ENCODE data around the gene NSUN4. TPM values are rescaled to one million over a fixed set of nuclear protein-coding genes. Genes with fewer than 3 reads are reported as not detected.

The NSUN4 gene
- total RNA-seq, 4 donors from 2014 or later, result 11.4 to 24.5 (median 18.4) TPM

DNA sequence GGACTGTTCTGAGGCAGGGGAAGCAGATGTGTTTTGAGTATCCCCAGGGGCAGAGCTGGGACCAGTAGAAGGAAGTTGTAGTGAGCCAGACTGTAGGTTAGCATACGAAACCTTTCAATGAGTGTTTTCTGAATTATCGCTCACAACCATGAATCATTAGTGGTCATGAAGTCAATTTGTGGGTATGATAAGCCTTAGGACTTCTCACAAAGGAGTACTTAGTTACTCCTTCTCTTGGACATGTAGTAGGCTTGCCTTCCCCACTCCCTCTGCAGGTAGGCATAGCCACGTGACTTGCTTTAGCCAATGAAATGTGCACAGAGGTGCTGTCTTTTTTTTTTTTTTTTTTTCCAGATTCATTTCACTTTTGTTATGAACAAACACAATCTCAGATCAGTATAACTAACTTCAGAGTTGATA lies 29.6 kb downstream of the NSUN4 start:
- 73 to 88% methylated on average over 2 to 3 of the region's 3 CpGs for WGBS, 2 donors (ENCODE audit: low coverage in 1 of 2)
- no peak for TF ChIP-seq EP300 (IDR thresholded peaks at IDR 0.05)
- no peak for TF ChIP-seq POLR2AphosphoS5 (IDR thresholded peaks at IDR 0.05)
- TF ChIP-seq, protein P1, sequence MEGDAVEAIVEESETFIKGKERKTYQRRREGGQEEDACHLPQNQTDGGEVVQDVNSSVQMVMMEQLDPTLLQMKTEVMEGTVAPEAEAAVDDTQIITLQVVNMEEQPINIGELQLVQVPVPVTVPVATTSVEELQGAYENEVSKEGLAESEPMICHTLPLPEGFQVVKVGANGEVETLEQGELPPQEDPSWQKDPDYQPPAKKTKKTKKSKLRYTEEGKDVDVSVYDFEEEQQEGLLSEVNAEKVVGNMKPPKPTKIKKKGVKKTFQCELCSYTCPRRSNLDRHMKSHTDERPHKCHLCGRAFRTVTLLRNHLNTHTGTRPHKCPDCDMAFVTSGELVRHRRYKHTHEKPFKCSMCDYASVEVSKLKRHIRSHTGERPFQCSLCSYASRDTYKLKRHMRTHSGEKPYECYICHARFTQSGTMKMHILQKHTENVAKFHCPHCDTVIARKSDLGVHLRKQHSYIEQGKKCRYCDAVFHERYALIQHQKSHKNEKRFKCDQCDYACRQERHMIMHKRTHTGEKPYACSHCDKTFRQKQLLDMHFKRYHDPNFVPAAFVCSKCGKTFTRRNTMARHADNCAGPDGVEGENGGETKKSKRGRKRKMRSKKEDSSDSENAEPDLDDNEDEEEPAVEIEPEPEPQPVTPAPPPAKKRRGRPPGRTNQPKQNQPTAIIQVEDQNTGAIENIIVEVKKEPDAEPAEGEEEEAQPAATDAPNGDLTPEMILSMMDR (IDR thresholded peaks at IDR 0.05), result no peak
- no peak for TF ChIP-seq POLR2A (IDR thresholded peaks at IDR 0.05)

DNA sequence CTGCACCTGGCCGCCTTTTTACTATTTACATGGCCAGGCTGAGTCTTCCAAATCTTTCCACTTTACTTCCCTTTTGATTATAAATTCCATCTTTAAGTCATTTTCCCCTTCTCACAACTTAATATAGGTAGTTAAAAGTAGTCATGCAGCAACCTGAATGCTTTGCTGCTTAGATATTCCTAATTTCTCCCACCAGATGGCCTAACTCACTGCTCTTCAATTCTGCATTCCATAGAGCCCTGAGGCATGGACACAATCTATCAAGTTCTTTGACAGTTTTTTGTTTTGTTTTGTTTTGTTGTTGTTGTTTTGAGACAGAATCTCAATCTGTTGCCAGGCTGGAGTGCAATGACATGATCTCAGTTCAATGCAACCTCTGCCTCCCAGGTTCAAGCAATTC lies 31.8 kb downstream of the NSUN4 start:
- TF ChIP-seq POLR2A (IDR thresholded peaks at IDR 0.05) (no peak), EP300 (IDR thresholded peaks at IDR 0.05) (no peak), POLR2AphosphoS5 (IDR thresholded peaks at IDR 0.05) (no peak)
- TF ChIP-seq, protein P1 (IDR thresholded peaks at IDR 0.05), result no peak
- Histone ChIP-seq H3K36me3 (peaks cover 0 to 21% of the 10 kb centered on the region in 2 donors), H3K27ac (no peak overlapping the region), H3K4me1 (no peaks in the 10 kb centered on the region), H3K27me3 (no peaks in the 10 kb centered on the region), H3K4me3 (no peak overlapping the region), H3K9me3 (no peaks in the 10 kb centered on the region)
- 89 to 100% methylated on average over 1 of the region's 1 CpG for WGBS, 2 donors (ENCODE audit: low coverage in 1 of 2)
- ATAC-seq, result no peak

More for the DNA sequence above, 29.6 kb downstream of the NSUN4 start:
- Histone ChIP-seq H3K27me3 (no peaks in the 10 kb centered on the region), H3K9me3 (no peaks in the 10 kb centered on the region), H3K4me1 (no peaks in the 10 kb centered on the region), H3K36me3 (peaks cover 0 to 38% of the 10 kb centered on the region in 2 donors), H3K27ac (no peak overlapping the region), H3K4me3 (no peak overlapping the region)
- no peak for ATAC-seq

GRCh38 chr1:46379996-46380395 lies 39.4 kb downstream of the NSUN4 start:
- no peak for TF ChIP-seq POLR2A (IDR thresholded peaks at IDR 0.05)
- TF ChIP-seq, protein P1 (IDR thresholded peaks at IDR 0.05), result no peak
- WGBS, 2 donors (ENCODE audit: low coverage in 1 of 2), result 100% methylated on average over 1 of the region's 1 CpG
- H3K27me3 ChIP-seq, result no peaks in the 10 kb centered on the region
- no peaks in the 10 kb centered on the region for H3K9me3 ChIP-seq
- no peaks in the 10 kb centered on the region for H3K36me3 ChIP-seq
- H3K4me1 ChIP-seq, result no peaks in the 10 kb centered on the region
- no peak for ATAC-seq
- no peak overlapping the region for H3K4me3 ChIP-seq
- H3K27ac ChIP-seq, result no peak overlapping the region

DNA sequence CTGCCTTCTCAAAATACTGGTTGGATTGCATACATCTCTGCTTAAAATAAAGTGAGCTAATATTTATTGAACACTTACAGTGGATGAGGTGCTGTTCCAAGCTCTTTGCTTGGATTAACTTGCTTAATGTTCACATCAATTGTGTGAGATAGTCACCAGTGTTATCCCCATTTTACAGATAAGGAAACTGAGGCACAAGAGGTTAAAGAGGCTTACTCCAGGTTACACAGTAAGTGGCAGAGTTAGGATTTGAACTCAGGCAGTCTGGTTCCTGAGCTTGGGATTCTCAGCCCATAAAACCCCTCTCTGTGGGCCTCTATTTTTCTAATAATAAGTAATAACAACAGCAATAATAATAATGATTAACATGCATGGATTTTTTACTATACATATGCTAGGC lies 39.9 kb downstream of the NSUN4 start:
- no peaks in the 10 kb centered on the region for H3K36me3 ChIP-seq
- TF ChIP-seq, protein P1 (IDR thresholded peaks at IDR 0.05), result no peak
- no peak for TF ChIP-seq EP300 (IDR thresholded peaks at IDR 0.05)
- no peak for TF ChIP-seq POLR2A (IDR thresholded peaks at IDR 0.05)
- no peak for TF ChIP-seq POLR2AphosphoS5 (IDR thresholded peaks at IDR 0.05)

DNA sequence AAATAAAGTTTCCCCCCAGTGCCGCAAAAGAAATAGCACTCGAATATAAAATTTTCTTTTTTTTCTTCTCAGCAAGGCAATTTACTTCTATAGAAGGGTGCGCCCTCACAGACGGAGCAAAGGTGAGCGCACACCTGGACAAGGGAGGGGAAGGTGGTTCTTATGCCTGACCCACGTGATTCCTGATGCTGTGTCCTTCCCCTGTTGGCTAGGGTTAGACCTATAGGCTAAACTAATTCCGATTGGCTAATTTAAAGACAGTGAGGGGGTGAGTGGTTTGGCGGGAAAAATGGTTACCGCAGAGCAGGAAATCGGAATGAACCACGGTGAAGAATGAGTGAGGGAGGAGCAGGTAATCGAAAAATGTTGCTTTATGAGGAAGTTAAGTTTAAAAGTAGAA lies 52.9 kb downstream of the NSUN4 start:
- Histone ChIP-seq H3K27me3 (no peaks in the 10 kb centered on the region), H3K4me3 (no peak overlapping the region), H3K9me3 (peaks cover 0 to 12% (median 0%) of the 10 kb centered on the region in 3 donors), H3K36me3 (no peaks in the 10 kb centered on the region), H3K27ac (peak overlapping the region in 1 of 4 donors; percentile 42), H3K4me1 (peaks cover 0 to 27% (median 12%) of the 10 kb centered on the region in 3 donors)
- ATAC-seq, result no peak
- TF ChIP-seq POLR2A (IDR thresholded peaks at IDR 0.05) (no peak), POLR2AphosphoS5 (IDR thresholded peaks at IDR 0.05) (no peak)
- TF ChIP-seq, protein P1 (IDR thresholded peaks at IDR 0.05), result no peak
- WGBS, 2 donors (ENCODE audit: low coverage in 1 of 2), result 80 to 83% methylated on average over 1 to 12 of the region's 12 CpGs

More for the DNA sequence above, 39.9 kb downstream of the NSUN4 start:
- Histone ChIP-seq H3K4me3 (no peak overlapping the region), H3K27me3 (no peaks in the 10 kb centered on the region), H3K9me3 (no peaks in the 10 kb centered on the region), H3K4me1 (no peaks in the 10 kb centered on the region), H3K27ac (no peak overlapping the region)
- no peak for ATAC-seq

Measured in gastroesophageal sphincter (tissue), 4 donors.